ENCODE results near the gene EMC6.
A peak's percentile ranks its signal among the peaks of the same experiment; 100 is the strongest.
"Not testable (repeated sequence)": the region's sequence is repeated elsewhere in the genome, so short reads cannot be mapped to it uniquely, and the experiment has no call there.

The EMC6 gene

GRCh38 chr17:3682033-3682432 lies 13.4 kb downstream of the EMC6 start:
- no peak for DNase-seq

GRCh38 chr17:3683054-3683511 lies 14.5 kb downstream of the EMC6 start:
- DNase-seq: peak in 5 of 6 experiments; percentile 35 to 66 (median 36)

GRCh38 chr17:3685174-3685573 lies 16.6 kb downstream of the EMC6 start:
- DNase-seq: no peak

GRCh38 chr17:3688027-3688553 lies 19.5 kb downstream of the EMC6 start:
- no peak for DNase-seq

- no peak for DNase-seq
Observed at GRCh38 chr17:3688852-3689261, 20.2 kb downstream of the EMC6 start.

- DNase-seq: no peak
Observed at GRCh38 chr17:3689262-3690093, 20.9 kb downstream of the EMC6 start.

- no peak for DNase-seq
Observed at GRCh38 chr17:3690094-3690715, 21.6 kb downstream of the EMC6 start.

GRCh38 chr17:3691617-3692067 lies 23.0 kb downstream of the EMC6 start:
- no peak for DNase-seq

GRCh38 chr17:3692346-3692745 lies 23.7 kb downstream of the EMC6 start:
- no peak for DNase-seq

GRCh38 chr17:3693141-3693540 lies 24.5 kb downstream of the EMC6 start:
- DNase-seq: no peak

GRCh38 chr17:3693829-3694231 lies 25.2 kb downstream of the EMC6 start:
- DNase-seq: no peak

GRCh38 chr17:3695129-3695722 lies 26.6 kb downstream of the EMC6 start:
- no peak for DNase-seq

- DNase-seq: peak in 4 of 6 experiments; percentile 15 to 41 (median 21)
Observed at GRCh38 chr17:3695723-3696411, 27.3 kb downstream of the EMC6 start, which contains the start of gene P2RX5. TSS of gene P2RX5 (minus strand) at chr17:3696155. CDS start at chr17:3696005, 150 bp downstream.

GRCh38 chr17:3697103-3697476 lies 28.5 kb downstream of the EMC6 start:
- no peak for DNase-seq

GRCh38 chr17:3698139-3698538 lies 29.5 kb downstream of the EMC6 start:
- no peak for DNase-seq

GRCh38 chr17:3699951-3700350 lies 31.3 kb downstream of the EMC6 start:
- no peak for DNase-seq

- not testable (repeated sequence) for DNase-seq
Observed at GRCh38 chr17:3702041-3702539, 33.5 kb downstream of the EMC6 start.

GRCh38 chr17:3704931-3705717 lies 36.5 kb downstream of the EMC6 start:
- DNase-seq: no peak

GRCh38 chr17:3705718-3705984 lies 37.0 kb downstream of the EMC6 start:
- not testable (repeated sequence) for DNase-seq

- DNase-seq: no peak
Observed at GRCh38 chr17:3708366-3708765, 39.8 kb downstream of the EMC6 start.

GRCh38 chr17:3710951-3711383 lies 42.4 kb downstream of the EMC6 start:
- peak; percentile 17 to 80 (median 72) for DNase-seq
